ENCODE measurements around the gene TSKS. TPM values are rescaled to one million over a fixed set of nuclear protein-coding genes. Genes with fewer than 3 reads are reported as not detected.

TSKS gene
- total RNA-seq, 1 donor from 2014 or later: 2.0 TPM

GRCh38 chr19:49771674-49772139 is 8.6 kb upstream of the TSKS start:
- Mint-ChIP-seq H3K36me3 (ENCODE audit: low read depth) (peaks cover 9% of the 10 kb centered on the region), H3K4me1 (ENCODE audit: low read depth) (peaks cover 12% of the 10 kb centered on the region), H3K9me3 (no peaks in the 10 kb centered on the region), H3K27me3 (ENCODE audit: low read depth) (no peaks in the 10 kb centered on the region), H3K4me3 (ENCODE audit: low read depth) (no peak overlapping the region), H3K27ac (no peak overlapping the region)
- DNase-seq (ENCODE audit: low spot score): no peak
- intact Hi-C loops (cut with micrococcal nuclease): no loop called here

- H3K4me3 Mint-ChIP-seq (ENCODE audit: low read depth): no peak overlapping the region
- DNase-seq (ENCODE audit: low spot score): no peak
- no peaks in the 10 kb centered on the region for H3K27me3 Mint-ChIP-seq (ENCODE audit: low read depth)
- peaks cover 6% of the 10 kb centered on the region for H3K36me3 Mint-ChIP-seq (ENCODE audit: low read depth)
- peaks cover 18% of the 10 kb centered on the region for H3K4me1 Mint-ChIP-seq (ENCODE audit: low read depth)
- H3K27ac Mint-ChIP-seq: no peak overlapping the region
- intact Hi-C loops (cut with micrococcal nuclease): no loop called here
- no peaks in the 10 kb centered on the region for H3K9me3 Mint-ChIP-seq
Measured at GRCh38 chr19:49770529-49770928, 7.4 kb upstream of the TSKS start.

- no peaks in the 10 kb centered on the region for H3K9me3 Mint-ChIP-seq
- H3K27ac Mint-ChIP-seq: peak overlapping the region; percentile 72
- no peak for DNase-seq (ENCODE audit: low spot score)
- peaks cover 18% of the 10 kb centered on the region for H3K4me1 Mint-ChIP-seq (ENCODE audit: low read depth)
- H3K27me3 Mint-ChIP-seq (ENCODE audit: low read depth): no peaks in the 10 kb centered on the region
- peak overlapping the region; percentile 96 for H3K4me3 Mint-ChIP-seq (ENCODE audit: low read depth)
- intact Hi-C loops (cut with micrococcal nuclease): loop anchor here (2.0 kb wide), 2 partner anchors 45 to 91 kb away; partner anchors contain the start of genes FUZ and PRMT1
- H3K36me3 Mint-ChIP-seq (ENCODE audit: low read depth): peaks cover 6% of the 10 kb centered on the region
Measured at GRCh38 chr19:49767967-49768581, 5.0 kb upstream of the TSKS start.

- Mint-ChIP-seq H3K4me3 (ENCODE audit: low read depth) (peak overlapping the region; percentile 96), H3K4me1 (ENCODE audit: low read depth) (peaks cover 18% of the 10 kb centered on the region), H3K36me3 (ENCODE audit: low read depth) (peaks cover 6% of the 10 kb centered on the region), H3K27me3 (ENCODE audit: low read depth) (no peaks in the 10 kb centered on the region), H3K27ac (peak overlapping the region; percentile 72), H3K9me3 (no peaks in the 10 kb centered on the region)
- intact Hi-C loops (cut with micrococcal nuclease): loop anchor here (2.0 kb wide), 2 partner anchors 45 to 91 kb away; partner anchors contain the start of genes FUZ and PRMT1
- DNase-seq (ENCODE audit: low spot score): no peak
Measured at GRCh38 chr19:49767381-49767780, 4.3 kb upstream of the TSKS start.

- H3K9me3 Mint-ChIP-seq: no peaks in the 10 kb centered on the region
- H3K36me3 Mint-ChIP-seq (ENCODE audit: low read depth): peaks cover 6% of the 10 kb centered on the region
- intact Hi-C loops (cut with micrococcal nuclease): loop anchor here (1.0 to 2.0 kb wide), 5 partner anchors 46 to 127 kb away; partner anchors contain the start of genes AKT1S1, FUZ, PNKP and PRMT1
- H3K4me3 Mint-ChIP-seq (ENCODE audit: low read depth): peak within 1 kb of the TSS; percentile 96
- H3K27ac Mint-ChIP-seq: peak within 1 kb of the TSS; percentile 89
- no peaks in the 10 kb centered on the region for H3K27me3 Mint-ChIP-seq (ENCODE audit: low read depth)
- DNase-seq (ENCODE audit: low spot score): no peak
- H3K4me1 Mint-ChIP-seq (ENCODE audit: low read depth): peaks cover 18% of the 10 kb centered on the region
Measured at GRCh38 chr19:49766930-49767299, 3.8 kb upstream of the TSKS start, which contains the start of gene AP2A1. TSS of gene AP2A1 (plus strand) at chr19:49767001. CDS start at chr19:49767134, 133 bp downstream.

GRCh38 chr19:49766007-49766929 is 3.2 kb upstream of the TSKS start:
- intact Hi-C loops (cut with micrococcal nuclease): loop anchor here (1.0 to 2.0 kb wide), 5 partner anchors 47 to 126 kb away; partner anchors contain the start of genes AKT1S1, FUZ, PNKP and PRMT1
- H3K4me3 Mint-ChIP-seq (ENCODE audit: low read depth): peak overlapping the region; percentile 91
- peak overlapping the region; percentile 89 for H3K27ac Mint-ChIP-seq

GRCh38 chr19:49764341-49764740 is 1.2 kb upstream of the TSKS start:
- Mint-ChIP-seq H3K27ac (peak overlapping the region; percentile 40), H3K27me3 (ENCODE audit: low read depth) (no peaks in the 10 kb centered on the region), H3K9me3 (no peaks in the 10 kb centered on the region), H3K4me1 (ENCODE audit: low read depth) (peaks cover 18% of the 10 kb centered on the region), H3K4me3 (ENCODE audit: low read depth) (peak overlapping the region; percentile 57), H3K36me3 (ENCODE audit: low read depth) (peaks cover 3% of the 10 kb centered on the region)
- no peak for DNase-seq (ENCODE audit: low spot score)
- intact Hi-C loops (cut with micrococcal nuclease): no loop called here

More at GRCh38 chr19:49766007-49766929, 3.2 kb upstream of the TSKS start:
- Mint-ChIP-seq H3K36me3 (ENCODE audit: low read depth) (peaks cover 6% of the 10 kb centered on the region), H3K4me1 (ENCODE audit: low read depth) (peaks cover 18% of the 10 kb centered on the region), H3K9me3 (no peaks in the 10 kb centered on the region), H3K27me3 (ENCODE audit: low read depth) (no peaks in the 10 kb centered on the region)
- DNase-seq (ENCODE audit: low spot score): peak; percentile 99

- H3K4me1 Mint-ChIP-seq (ENCODE audit: low read depth): peaks cover 6% of the 10 kb centered on the region
- intact Hi-C loops (cut with micrococcal nuclease): no loop called here
- no peaks in the 10 kb centered on the region for H3K9me3 Mint-ChIP-seq
- no peak for DNase-seq (ENCODE audit: low spot score)
- H3K36me3 Mint-ChIP-seq (ENCODE audit: low read depth): no peaks in the 10 kb centered on the region
- peak overlapping the region; percentile 42 for H3K27ac Mint-ChIP-seq
- H3K4me3 Mint-ChIP-seq (ENCODE audit: low read depth): peak overlapping the region; percentile 45
- peaks cover 3% of the 10 kb centered on the region for H3K27me3 Mint-ChIP-seq (ENCODE audit: low read depth)
Measured at GRCh38 chr19:49761625-49762311, 1.3 kb downstream of the TSKS start.

GRCh38 chr19:49761249-49761624 is 1.9 kb downstream of the TSKS start:
- Mint-ChIP-seq H3K27me3 (ENCODE audit: low read depth) (peaks cover 3% of the 10 kb centered on the region), H3K27ac (peak overlapping the region; percentile 42), H3K4me3 (ENCODE audit: low read depth) (peak overlapping the region; percentile 45), H3K36me3 (ENCODE audit: low read depth) (no peaks in the 10 kb centered on the region), H3K9me3 (peaks cover 2% of the 10 kb centered on the region), H3K4me1 (ENCODE audit: low read depth) (peaks cover 6% of the 10 kb centered on the region)
- intact Hi-C loops (cut with micrococcal nuclease): no loop called here
- no peak for DNase-seq (ENCODE audit: low spot score)

GRCh38 chr19:49758292-49758691 is 4.8 kb downstream of the TSKS start:
- no peak for DNase-seq (ENCODE audit: low spot score)
- Mint-ChIP-seq H3K36me3 (ENCODE audit: low read depth) (no peaks in the 10 kb centered on the region), H3K9me3 (peaks cover 13% of the 10 kb centered on the region), H3K4me1 (ENCODE audit: low read depth) (no peaks in the 10 kb centered on the region), H3K27me3 (ENCODE audit: low read depth) (peaks cover 3% of the 10 kb centered on the region), H3K27ac (no peak overlapping the region), H3K4me3 (ENCODE audit: low read depth) (no peak overlapping the region)
- intact Hi-C loops (cut with micrococcal nuclease): no loop called here

GRCh38 chr19:49755956-49756355 is 7.2 kb downstream of the TSKS start:
- Mint-ChIP-seq H3K9me3 (peaks cover 13% of the 10 kb centered on the region), H3K4me1 (ENCODE audit: low read depth) (no peaks in the 10 kb centered on the region), H3K4me3 (ENCODE audit: low read depth) (no peak overlapping the region), H3K27ac (no peak overlapping the region), H3K27me3 (ENCODE audit: low read depth) (peaks cover 3% of the 10 kb centered on the region), H3K36me3 (ENCODE audit: low read depth) (no peaks in the 10 kb centered on the region)
- no peak for DNase-seq (ENCODE audit: low spot score)
- intact Hi-C loops (cut with micrococcal nuclease): no loop called here

GRCh38 chr19:49752701-49753100 is 10.4 kb downstream of the TSKS start:
- no peak overlapping the region for H3K27ac Mint-ChIP-seq
- DNase-seq (ENCODE audit: low spot score): no peak
- peaks cover 13% of the 10 kb centered on the region for H3K9me3 Mint-ChIP-seq
- intact Hi-C loops (cut with micrococcal nuclease): no loop called here
- H3K36me3 Mint-ChIP-seq (ENCODE audit: low read depth): no peaks in the 10 kb centered on the region
- no peaks in the 10 kb centered on the region for H3K4me1 Mint-ChIP-seq (ENCODE audit: low read depth)
- no peak overlapping the region for H3K4me3 Mint-ChIP-seq (ENCODE audit: low read depth)
- no peaks in the 10 kb centered on the region for H3K27me3 Mint-ChIP-seq (ENCODE audit: low read depth)

All from activated T-helper 2 cell treated with anti-CD3 and anti-CD28 coated beads, Interferon-gamma antibody, Interleukin-2, Interleukin-4, amounts not matched to agents 10 μg/mL and 5 μg/mL and 100 μg/mL, durations not matched to agents 14 hours and 24 hours and 36 hours (primary cell).